HG03103 (cell line): Measurements from ENCODE around the gene ABHD16B.

Experiments used
- ATAC-seq: cut with Tn5 transposase; IDR thresholded peaks from one replicate; pipeline ENCODE4 v1.9.1; 2021; ENCODE audit warnings: low read depth; ENCODE audit not compliant: unreplicated experiment

The ABHD16B gene

GRCh38 chr20:63861365-63861934 is at the start of gene ABHD16B:
Gene ABHD16B (plus strand): TSS chr20:63861498. CDS start chr20:63861541, 43 bp downstream.
- ATAC-seq: no peak

- ATAC-seq: no peak
Observed at GRCh38 chr20:63814891-63815614, 46.2 kb upstream of the ABHD16B start.

GRCh38 chr20:63815615-63816253 is 45.6 kb upstream of the ABHD16B start:
- no peak for ATAC-seq

GRCh38 chr20:63819224-63819921 is 41.9 kb upstream of the ABHD16B start:
- no peak for ATAC-seq

- no peak for ATAC-seq
Observed at GRCh38 chr20:63821811-63822210, 39.5 kb upstream of the ABHD16B start.

GRCh38 chr20:63822276-63822696 is 39.0 kb upstream of the ABHD16B start:
- no peak for ATAC-seq

- ATAC-seq: no peak
Observed at GRCh38 chr20:63823691-63824311, 37.5 kb upstream of the ABHD16B start.

GRCh38 chr20:63825331-63826118 is 35.8 kb upstream of the ABHD16B start:
- no peak for ATAC-seq

GRCh38 chr20:63826753-63827152 is 34.5 kb upstream of the ABHD16B start:
- no peak for ATAC-seq

- ATAC-seq: no peak
Observed at GRCh38 chr20:63828124-63828523, 33.2 kb upstream of the ABHD16B start.

- ATAC-seq: no peak
Observed at GRCh38 chr20:63828545-63828944, 32.8 kb upstream of the ABHD16B start.

GRCh38 chr20:63828951-63829350 is 32.3 kb upstream of the ABHD16B start:
- ATAC-seq: no peak

GRCh38 chr20:63829603-63829944 is 31.7 kb upstream of the ABHD16B start:
- no peak for ATAC-seq

GRCh38 chr20:63829945-63830835 is 31.1 kb upstream of the ABHD16B start:
- no peak for ATAC-seq

GRCh38 chr20:63830841-63831588 is 30.3 kb upstream of the ABHD16B start, which contains the start of gene ZBTB46:
Gene ZBTB46 (minus strand): TSS chr20:63831264. CDS start chr20:63790757, 40,507 bp downstream.
- no peak for ATAC-seq

GRCh38 chr20:63831646-63831992 is 29.7 kb upstream of the ABHD16B start:
- no peak for ATAC-seq

GRCh38 chr20:63831993-63832686 is 29.2 kb upstream of the ABHD16B start:
- no peak for ATAC-seq
